K562 (cell line): ENCODE measurements around the gene RBBP5. TPM values are rescaled to one million over a fixed set of nuclear protein-coding genes. Genes with fewer than 3 reads are reported as not detected.

Source experiments
- ATAC-seq: fragments of 200-7000 bp; cut with Tn5 transposase; 3 replicates; pipeline ENCODE4 v1.9.1; 2020; ENCODE audit warnings: moderate library complexity
- BruUV-seq: library from RNA; stranded (reverse); fragments of 400-500 nt; replicated peaks from 2 replicates; lab custom pipeline; 2021; lab: Mats Ljungman, UMichigan
- CTCF ChIA-PET: fragments of 300-600 bp; formaldehyde crosslinking; extraction: SDS; loops from one replicate; lab custom pipeline; 2021; ENCODE audit warnings: low intra/inter-chr PET ratio; lab: Yijun Ruan, JAX
- POLR2A ChIA-PET: fragments of 300-600, 350-650 bp; sonication (Branson Sonifier 250); formaldehyde crosslinking; extraction: SDS; loops from one replicate; lab custom pipeline; 2021; ENCODE audit warnings: antibody characterized with exemption, inconsistent platforms; lab: Yijun Ruan, JAX
- DNase-seq, 4 experiments: peaks; one replicate each; pipeline versions ENCODE4 v3.0.0 to v3.0.0-alpha.2; 2011 to 2018; ENCODE audit warnings: low spot score in 3 of 4, mixed read lengths in 3 of 4; ENCODE audit errors: extremely low read depth in 1 of 4
- FAIRE-seq: peaks from 2 replicates; lab custom pipeline; 2011; peaks lifted over from hg19 to GRCh38; lab: Jason Lieb, UNC
- H2AFZ ChIP-seq: 2 replicates; pipeline ENCODE4 v1.6.0; 2011; ENCODE audit warnings: low read depth, low read length, control low read depth, inconsistent platforms
- H3K27ac ChIP-seq: fragments of 200-600 bp; 3 replicates; pipeline ENCODE4 v1.8.0; 2011; ENCODE audit warnings: low read depth, mild to moderate bottlenecking, control low read depth, inconsistent platforms, low read length, moderate library complexity, mixed read lengths; ENCODE audit errors: extremely low read depth
- H3K27me3 ChIP-seq, 2 experiments: fragments of 300-600 bp in 1 of 2; 2 replicates in 1 of 2; 3 replicates in 1 of 2; pipeline versions ENCODE4 v1.6.0 to v1.8.0; 2011; ENCODE audit warnings: inconsistent platforms in 2 of 2, low read length in 2 of 2, mild to moderate bottlenecking in 1 of 2, mixed read lengths in 1 of 2, moderate library complexity in 1 of 2; ENCODE audit not compliant: control insufficient read depth in 2 of 2, insufficient read depth in 2 of 2
- H3K36me3 ChIP-seq: fragments of 300-600 bp; 3 replicates; pipeline ENCODE4 v1.8.0; 2011; ENCODE audit warnings: mild to moderate bottlenecking, low read length, inconsistent platforms; ENCODE audit not compliant: control insufficient read depth, insufficient read depth
- H3K4me1 ChIP-seq, 2 experiments: fragments of 200-600 bp in 1 of 2; replicated peaks in 1 of 2; 2 replicates in 1 of 2; 3 replicates in 1 of 2; pipeline versions ENCODE4 v1.5.1 to v1.8.0; 2011; ENCODE audit warnings: inconsistent platforms in 2 of 2, low read length in 2 of 2, mild to moderate bottlenecking in 1 of 2, mixed read lengths in 1 of 2, moderate library complexity in 1 of 2; ENCODE audit not compliant: control insufficient read depth in 2 of 2, insufficient read depth in 2 of 2
- H3K4me2 ChIP-seq: 2 replicates; pipeline ENCODE4 v1.6.1; 2011; ENCODE audit warnings: low read length, control low read depth, inconsistent platforms, mixed read lengths; ENCODE audit not compliant: insufficient read depth
- H3K4me3 ChIP-seq: fragments of 200-600 bp; sonication (generic), shearing (Covaris generic); 2 replicates; pipeline ENCODE4 v1.5.1; 2016; ENCODE audit warnings: control low read depth, inconsistent platforms
- H3K79me2 ChIP-seq: fragments of 200-600 bp; 3 replicates; pipeline ENCODE4 v1.8.0; 2011; ENCODE audit warnings: low read length, inconsistent platforms; ENCODE audit not compliant: control insufficient read depth, insufficient read depth
- H3K9ac ChIP-seq, 2 experiments: 2 replicates each; pipeline versions ENCODE4 v1.6.0 to v1.6.1; 2011; ENCODE audit warnings: low read depth in 2 of 2, low read length in 2 of 2, control low read depth in 1 of 2, inconsistent platforms in 1 of 2, mild to moderate bottlenecking in 1 of 2, mixed read lengths in 1 of 2; ENCODE audit not compliant: insufficient read depth in 1 of 2
- H3K9me1 ChIP-seq: one replicate; pipeline ENCODE4 v1.6.0; 2011; ENCODE audit warnings: inconsistent platforms, mild to moderate bottlenecking, low read length, moderate library complexity; ENCODE audit not compliant: control insufficient read depth, insufficient read depth
- H3K9me3 ChIP-seq: replicated peaks from 2 replicates; pipeline ENCODE4 v1.5.1; 2011; ENCODE audit warnings: low read depth, low read length, inconsistent platforms; ENCODE audit not compliant: control insufficient read depth, insufficient read depth
- H4K20me1 ChIP-seq: replicated peaks from 2 replicates; pipeline ENCODE4 v1.6.1; 2011; ENCODE audit warnings: low read length, inconsistent platforms, mixed read lengths; ENCODE audit not compliant: control insufficient read depth, insufficient read depth
- ATF2 ChIP-seq: sonication (generic); formaldehyde crosslinking; IDR thresholded peaks from 2 replicates; pipeline ENCODE4 v1.8.1; 2022; ENCODE audit warnings: missing genetic modification reagents
- BCL6 ChIP-seq: fragments of 250-450 bp; sonication (Bioruptor Pico); IDR thresholded peaks from 2 replicates; pipeline ENCODE4 v1.4.0; 2020
- CTCF ChIP-seq, 3 experiments: IDR thresholded peaks in 2 of 3; conservative IDR thresholded peaks in 1 of 3; 2 replicates each; pipeline ENCODE4 v1.5.1; 2011 to 2012; ENCODE audit warnings: low read length in 3 of 3, mild to moderate bottlenecking in 3 of 3, control low read depth in 2 of 3, improper control_type of control experiment in 1 of 3, inconsistent platforms in 1 of 3, low read depth in 1 of 3, mixed read lengths in 1 of 3, moderate library complexity in 1 of 3; ENCODE audit not compliant: insufficient read depth in 2 of 3
- DNMT1 ChIP-seq: fragments of 450-650 bp; IDR thresholded peaks from 2 replicates; pipeline ENCODE4 v1.6.1; 2016; ENCODE audit warnings: antibody characterized with exemption, mild to moderate bottlenecking
- E2F3 ChIP-seq: fragments of 250-450 bp; sonication (Bioruptor Pico); IDR thresholded peaks from 2 replicates; pipeline ENCODE4 v1.4.0; 2020; ENCODE audit warnings: mild to moderate bottlenecking
- FOXK2 ChIP-seq, 2 experiments: fragments of 450-650 bp; IDR thresholded peaks in 1 of 2; conservative IDR thresholded peaks in 1 of 2; 2 replicates each; pipeline ENCODE4 v1.6.1; 2016; ENCODE audit warnings: low read depth in 2 of 2, mild to moderate bottlenecking in 1 of 2
- HOMEZ ChIP-seq: fragments of 250-450 bp; sonication (Bioruptor Pico); IDR thresholded peaks from 2 replicates; pipeline ENCODE4 v1.4.0; 2020; ENCODE audit warnings: mild to moderate bottlenecking, moderate library complexity
- MEF2D ChIP-seq: conservative IDR thresholded peaks from 2 replicates; pipeline ENCODE4 v1.6.1; 2016; ENCODE audit warnings: low read depth, missing genetic modification characterization, missing compliant biosample characterization
- NR1H2 ChIP-seq: sonication (generic); formaldehyde crosslinking; IDR thresholded peaks from 2 replicates; pipeline ENCODE4 v1.4.0; 2020; ENCODE audit warnings: mild to moderate bottlenecking, missing genetic modification reagents
- NR3C1 ChIP-seq: sonication (generic); formaldehyde crosslinking; IDR thresholded peaks from 2 replicates; pipeline ENCODE4 v1.8.1; 2022; ENCODE audit warnings: missing genetic modification reagents
- RFX7 ChIP-seq: fragments of 250-450 bp; sonication (Bioruptor Pico); IDR thresholded peaks from 2 replicates; pipeline ENCODE4 v1.5.1; 2021; ENCODE audit warnings: mild to moderate bottlenecking
- ZBTB12 ChIP-seq: fragments of 250-450 bp; sonication (Bioruptor Pico); IDR thresholded peaks from 2 replicates; pipeline ENCODE4 v1.4.0; 2020
- ZC3H8 ChIP-seq: fragments of 450-650 bp; IDR thresholded peaks from 2 replicates; pipeline ENCODE4 v1.6.1; 2017
- ZNF12 ChIP-seq: sonication (generic); formaldehyde crosslinking; IDR thresholded peaks from 2 replicates; pipeline ENCODE4 v1.4.0; 2020; ENCODE audit warnings: mild to moderate bottlenecking, missing genetic modification reagents
- ZNF175 ChIP-seq: fragments of 200-800 bp; sonication (Bioruptor generic); IDR thresholded peaks from 2 replicates; pipeline ENCODE4 v1.6.1; 2016; ENCODE audit warnings: low read depth, mild to moderate bottlenecking, missing genetic modification characterization, missing compliant biosample characterization
- ZNF431 ChIP-seq: sonication (generic); formaldehyde crosslinking; IDR thresholded peaks from 2 replicates; pipeline ENCODE4 v1.8.0; 2022; ENCODE audit warnings: mild to moderate bottlenecking, missing genetic modification reagents
- ZNF561 ChIP-seq: fragments of 450-650 bp; formaldehyde crosslinking; conservative IDR thresholded peaks from 2 replicates; pipeline ENCODE4 v1.4.0; 2020; ENCODE audit warnings: mild to moderate bottlenecking, moderate library complexity
- ZSCAN32 ChIP-seq: fragments of 450-650 bp; formaldehyde crosslinking; IDR thresholded peaks from 2 replicates; pipeline ENCODE4 v1.4.0; 2020; ENCODE audit warnings: mild to moderate bottlenecking, moderate library complexity
- WGBS: fragments of 100-300 bp; shearing (Covaris generic); methylation state at CpG from one replicate; pipeline ENCODE4 v1.1.6; 2016; ENCODE audit warnings: low coverage, mixed read lengths; ENCODE audit not compliant: insufficient coverage; ENCODE audit errors: missing lambda C conversion rate; 5-methylcytosine and 5-hydroxymethylcytosine counted together
- in situ Hi-C: fragments of 300-500 bp; cut with MboI; formaldehyde crosslinking; loops from 4 replicates; pipeline ENCODE4 v1.15.0; 2018; ENCODE audit warnings: inconsistent platforms, mixed read lengths
- intact Hi-C: fragments of 100-400 bp; cut with micrococcal nuclease; formaldehyde crosslinking; loops from 2 replicates; pipeline ENCODE4 v1.14.2; 2022
- polyA plus RNA-seq, 8 experiments: library from polyadenylated mRNA; depleted of rRNA in 4 of 8; stranded (reverse) in 5 of 8; unstranded in 3 of 8; fragments of >200 nt; fragmentation: Nextera tagmentation in 2 of 8; fragmentation: Illumina TruSeq in 1 of 8; extraction: Ambion mirVana in 2 of 8; extraction: Trizol in 1 of 8; gene quantifications; 2 replicates each; pipeline versions ENCODE4 v1.2.1 to v1.2.3, GENCODE V29; 2011 to 2014; ENCODE audit warnings: inconsistent platforms in 1 of 8, missing spikeins in 1 of 8
- total RNA-seq, 7 experiments: library from RNA; depleted of rRNA in 6 of 7; stranded (reverse); fragments of >200 nt in 6 of 7; fragmentation: Illumina TruSeq in 2 of 7; extraction: Trizol in 2 of 7; gene quantifications; 2 replicates each; pipeline versions ENCODE4 v1.2.1 to v1.2.3, GENCODE V29; 2011 to 2021; ENCODE audit warnings: low replicate concordance in 1 of 7

RBBP5 gene
- total and polyA plus RNA-seq, 9 of the 15 experiments (the other 6 are each of a cell fraction or from before 2014, with no cell fraction given) = 17.2 to 37.4 (median 28.4) TPM

- no peak for DNase-seq
- no peak for FAIRE-seq
- WGBS = under 1% methylated on average over 9 of the region's 9 CpGs
- Histone ChIP-seq H3K27me3 (peaks cover 19 to 65% of the 10 kb centered on the region in 2 experiments), H4K20me1 (peaks cover 21% of the 10 kb centered on the region), H3K9me1 (no peaks in the 10 kb centered on the region), H3K4me1 (no peaks in the 10 kb centered on the region), H3K4me2 (no peak overlapping the region), H3K4me3 (no peak overlapping the region), H3K36me3 (no peaks in the 10 kb centered on the region), H3K9ac (no peak overlapping the region), H3K79me2 (no peaks in the 10 kb centered on the region), H3K27ac (no peak overlapping the region), H2AFZ (no peak overlapping the region), H3K9me3 (no peaks in the 10 kb centered on the region)
- BruUV-seq = no TSS peak
- in situ Hi-C loops (no loop called here), intact Hi-C loops (no loop called here)
- POLR2A ChIA-PET = no interaction called here
- ATAC-seq = no peak
- no peak for TF ChIP-seq DNMT1
- TF ChIP-seq ZNF561 = no peak
- no peak for TF ChIP-seq MEF2D (tag)
- no peak for TF ChIP-seq ZC3H8
- TF ChIP-seq HOMEZ (CRISPR knock-in tag) = no peak
- no peak for TF ChIP-seq NR3C1 (CRISPR knock-in tag)
- no peak for TF ChIP-seq ZNF431 (CRISPR knock-in tag)
- no peak for TF ChIP-seq FOXK2 (conservative IDR thresholded peaks at IDR 0.05 in 1 of 2, IDR thresholded peaks at IDR 0.05 in 1 of 2; ENCODE audit: low read depth in 2 of 2)
- TF ChIP-seq ZNF12 (CRISPR knock-in tag) = no peak
- no peak for TF ChIP-seq ZNF175
- no peak for TF ChIP-seq NR1H2 (CRISPR knock-in tag)
- no peak for TF ChIP-seq ZSCAN32 (CRISPR knock-in tag)
- TF ChIP-seq ATF2 (CRISPR knock-in tag) = no peak
- no peak for TF ChIP-seq E2F3 (CRISPR knock-in tag)
- no peak for TF ChIP-seq RFX7 (CRISPR knock-in tag)
- no peak for TF ChIP-seq CTCF (IDR thresholded peaks at IDR 0.05 in 2 of 3, conservative IDR thresholded peaks at IDR 0.05 in 1 of 3; ENCODE audit: insufficient read depth in 2 of 3, low read depth in 1 of 3, low read length in 3 of 3)
- no peak for TF ChIP-seq ZBTB12 (CRISPR knock-in tag)
- TF ChIP-seq BCL6 = no peak
- CTCF ChIA-PET = no interaction called here
Measured at GRCh38 chr1:205037539-205037938, 84.2 kb downstream of the RBBP5 start.
